HG02610 (cell line): Measurements from ENCODE around the gene DDX23.
"Not testable (repeated sequence)": the region's sequence is repeated elsewhere in the genome, so short reads cannot be mapped to it uniquely, and the experiment has no call there.

Experiments
- ATAC-seq: cut with Tn5 transposase; IDR thresholded peaks from one replicate; pipeline ENCODE4 v1.9.1; 2021; ENCODE audit warnings: mild to moderate bottlenecking, moderate library complexity; ENCODE audit not compliant: unreplicated experiment

Gene DDX23

GRCh38 chr12:48863291-48863690, 11.3 kb upstream of the DDX23 start:
- no peak for ATAC-seq

- ATAC-seq = no peak
Observed at GRCh38 chr12:48862760-48863159, 10.8 kb upstream of the DDX23 start.

- no peak for ATAC-seq
Observed at GRCh38 chr12:48861111-48861510, 9.1 kb upstream of the DDX23 start.

- ATAC-seq = not testable (repeated sequence)
Observed at GRCh38 chr12:48860236-48860635, 8.3 kb upstream of the DDX23 start.

GRCh38 chr12:48859607-48860006, 7.6 kb upstream of the DDX23 start:
- no peak for ATAC-seq

GRCh38 chr12:48858043-48858442, 6.1 kb upstream of the DDX23 start:
- no peak for ATAC-seq

GRCh38 chr12:48857278-48857994, 5.5 kb upstream of the DDX23 start:
- no peak for ATAC-seq

- no peak for ATAC-seq
Observed at GRCh38 chr12:48856379-48856778, 4.4 kb upstream of the DDX23 start.

GRCh38 chr12:48854932-48855331, 3.0 kb upstream of the DDX23 start:
- not testable (repeated sequence) for ATAC-seq

- ATAC-seq = no peak
Observed at GRCh38 chr12:48854488-48854887, 2.5 kb upstream of the DDX23 start.

- ATAC-seq = no peak
Observed at GRCh38 chr12:48852734-48853688, 1.0 kb upstream of the DDX23 start.

- ATAC-seq = not testable (repeated sequence)
Observed at GRCh38 chr12:48842021-48842420, 9.9 kb downstream of the DDX23 start.

- ATAC-seq = no peak
Observed at GRCh38 chr12:48838048-48838447, 13.9 kb downstream of the DDX23 start.

- ATAC-seq = no peak
Observed at GRCh38 chr12:48832321-48833060, 19.5 kb downstream of the DDX23 start.

- ATAC-seq = no peak
Observed at GRCh38 chr12:48831257-48831656, 20.7 kb downstream of the DDX23 start.

GRCh38 chr12:48828841-48829575, 23.0 kb downstream of the DDX23 start:
- no peak for ATAC-seq

GRCh38 chr12:48828293-48828692, 23.7 kb downstream of the DDX23 start:
- no peak for ATAC-seq

GRCh38 chr12:48827513-48828096, 24.4 kb downstream of the DDX23 start:
- no peak for ATAC-seq

- no peak for ATAC-seq
Observed at GRCh38 chr12:48827026-48827425, 24.9 kb downstream of the DDX23 start.

- ATAC-seq = no peak
Observed at GRCh38 chr12:48826209-48826855, 25.6 kb downstream of the DDX23 start.
